ENCODE measurements around the gene HHIPL1.

The HHIPL1 gene

DNA sequence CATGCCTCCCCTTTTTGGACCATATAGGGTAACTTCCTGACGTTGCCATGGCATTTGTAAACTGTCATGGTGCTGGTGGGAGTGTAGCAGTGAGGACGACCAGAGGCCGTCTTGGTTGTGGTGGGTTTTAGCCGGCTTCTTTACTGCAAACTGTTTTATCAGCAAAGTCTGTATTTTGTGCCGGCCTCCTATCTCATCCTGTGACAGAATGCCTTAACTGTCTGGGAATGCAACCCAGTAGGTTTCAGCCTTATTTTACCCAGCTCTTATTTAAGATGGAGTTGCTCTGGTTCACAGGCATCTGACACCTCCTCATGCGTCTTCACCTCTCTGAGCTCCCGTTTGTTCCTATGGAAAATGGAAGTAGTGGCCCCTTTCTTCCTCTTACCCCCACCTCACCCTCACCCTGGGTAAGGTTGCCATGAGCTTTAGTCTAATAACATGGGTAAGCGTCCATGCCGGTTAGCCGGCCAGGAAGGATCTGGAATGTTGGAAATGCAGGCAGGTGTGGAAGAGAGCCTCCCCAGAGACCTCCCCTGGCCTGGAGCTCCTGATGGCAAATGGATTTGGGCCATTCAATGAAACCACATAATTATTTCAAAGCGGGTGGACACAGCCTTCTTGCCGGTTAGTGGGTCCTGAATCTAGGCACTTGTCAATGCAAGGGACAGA, 18.6 kb downstream of the HHIPL1 start:
- DNase-seq, result no peak

DNA sequence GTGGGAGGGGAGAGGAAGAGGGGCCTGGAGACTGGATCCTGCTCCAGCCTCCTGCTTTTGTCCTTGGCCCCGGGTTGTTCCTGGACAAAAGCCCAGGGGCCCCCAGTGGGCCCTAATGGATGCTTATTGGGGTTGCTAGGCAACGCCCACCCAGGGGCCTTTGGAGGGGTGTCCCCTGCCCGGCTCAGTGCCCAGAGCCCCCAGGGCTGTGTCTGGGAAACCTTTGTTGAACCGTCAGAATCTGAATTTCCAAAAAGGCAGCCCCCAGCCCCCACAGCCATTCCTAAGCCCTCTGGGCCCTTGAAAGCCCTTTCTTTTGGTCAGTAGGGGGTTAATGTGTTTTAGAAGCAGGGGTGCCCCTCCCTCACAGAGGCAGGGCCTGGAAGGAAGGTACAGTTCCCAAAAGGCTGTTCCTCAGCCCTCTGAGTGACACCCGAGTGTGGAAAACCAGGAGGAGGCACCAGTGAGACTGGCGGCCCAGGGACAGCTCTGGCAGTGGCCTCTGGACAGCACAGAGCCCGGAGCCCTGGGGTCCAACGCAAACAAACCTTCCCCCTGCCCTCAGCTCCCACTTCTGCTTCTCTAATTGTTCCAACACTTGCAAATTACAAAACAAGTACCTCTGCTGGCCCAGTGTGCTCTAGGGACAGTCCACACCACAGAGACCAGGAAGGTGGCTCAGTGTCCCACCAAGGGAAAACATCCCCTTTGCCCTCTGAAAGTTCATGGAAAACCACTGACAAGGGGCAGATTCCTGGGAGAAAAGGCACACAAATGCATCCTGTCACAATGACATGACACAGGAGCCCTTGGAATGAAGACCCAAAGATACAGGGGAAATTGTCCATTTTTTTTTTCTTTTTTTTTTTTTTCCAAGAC, 19.4 kb downstream of the HHIPL1 start:
- DNase-seq, result no peak

DNA sequence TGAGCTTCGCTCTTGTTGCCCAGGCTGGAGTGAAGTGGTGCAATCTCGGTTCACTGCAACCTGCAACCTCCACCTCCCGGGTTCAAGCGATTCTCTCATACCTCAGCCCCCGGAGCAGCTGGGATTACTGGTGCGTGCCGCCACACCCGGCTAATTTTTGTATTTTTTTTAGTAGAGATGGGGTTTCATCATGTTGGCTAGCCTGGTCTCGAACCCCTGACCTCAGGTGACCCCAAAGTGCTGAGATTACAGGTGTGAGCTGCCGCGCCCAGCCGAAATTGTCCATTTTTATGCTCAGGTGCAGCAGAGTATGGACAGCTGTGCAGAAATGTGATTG, 20.0 kb downstream of the HHIPL1 start:
- DNase-seq, result no peak

DNA sequence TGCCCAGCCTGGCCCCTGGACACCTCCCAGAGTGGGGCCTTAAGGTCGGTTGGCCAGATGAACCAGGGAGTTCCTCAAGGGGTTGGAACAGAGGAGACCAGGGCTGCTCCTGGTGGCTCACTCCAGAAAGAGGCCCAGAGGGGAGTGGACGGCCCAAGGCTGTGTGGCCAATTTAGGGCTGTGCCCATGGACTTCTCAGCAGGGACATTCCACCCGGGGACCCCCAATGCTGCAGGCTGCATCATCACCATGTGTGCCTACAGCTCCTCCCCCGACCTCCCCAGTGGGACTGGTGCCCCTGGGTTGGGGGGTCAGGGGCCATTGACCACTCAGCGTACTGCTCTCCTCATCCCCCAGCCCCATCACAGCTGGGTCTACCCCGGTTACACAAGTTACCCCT, 21.6 kb downstream of the HHIPL1 start:
- DNase-seq, result no peak

DNA sequence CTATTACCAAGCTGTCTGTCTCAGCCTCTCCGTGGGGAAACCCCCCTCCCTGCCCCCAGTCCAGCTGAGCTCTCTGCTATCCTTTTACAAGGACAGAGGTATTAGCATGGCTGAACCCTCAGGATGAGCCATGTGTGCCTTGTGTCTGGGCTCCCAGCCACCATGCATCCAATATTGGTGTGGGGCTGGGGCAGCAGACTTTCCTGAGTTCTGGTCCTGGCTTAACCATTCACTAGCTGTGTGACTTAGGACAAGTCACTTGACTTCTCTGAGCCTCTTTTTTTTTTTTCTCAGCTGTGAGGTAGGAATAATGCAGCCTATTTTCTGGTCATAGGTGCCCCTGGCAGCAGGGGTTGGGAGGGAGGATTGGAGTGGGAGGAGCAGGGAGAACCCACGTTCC, 22.1 kb downstream of the HHIPL1 start:
- DNase-seq, result no peak

DNA sequence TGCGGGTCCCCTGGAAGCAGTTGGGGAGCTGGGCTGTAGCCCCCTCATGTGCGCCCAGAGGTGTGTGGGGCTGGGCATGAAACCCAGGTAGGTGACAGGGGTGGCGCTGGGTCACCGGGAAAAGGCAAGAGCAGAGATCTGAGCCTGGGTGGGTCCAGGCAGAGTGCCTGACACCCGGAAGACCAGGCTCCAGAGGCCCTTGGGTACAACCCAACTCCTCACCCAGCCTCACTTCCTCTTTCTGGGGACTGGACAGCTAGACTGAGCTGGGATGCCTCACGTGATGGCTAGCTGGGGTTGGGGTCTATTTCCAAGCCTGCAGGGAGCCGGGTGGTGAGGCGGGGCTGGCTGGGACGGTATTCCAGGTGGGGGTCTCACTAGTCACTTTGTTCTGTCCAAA, 22.9 kb downstream of the HHIPL1 start:
- DNase-seq, result no peak

DNA sequence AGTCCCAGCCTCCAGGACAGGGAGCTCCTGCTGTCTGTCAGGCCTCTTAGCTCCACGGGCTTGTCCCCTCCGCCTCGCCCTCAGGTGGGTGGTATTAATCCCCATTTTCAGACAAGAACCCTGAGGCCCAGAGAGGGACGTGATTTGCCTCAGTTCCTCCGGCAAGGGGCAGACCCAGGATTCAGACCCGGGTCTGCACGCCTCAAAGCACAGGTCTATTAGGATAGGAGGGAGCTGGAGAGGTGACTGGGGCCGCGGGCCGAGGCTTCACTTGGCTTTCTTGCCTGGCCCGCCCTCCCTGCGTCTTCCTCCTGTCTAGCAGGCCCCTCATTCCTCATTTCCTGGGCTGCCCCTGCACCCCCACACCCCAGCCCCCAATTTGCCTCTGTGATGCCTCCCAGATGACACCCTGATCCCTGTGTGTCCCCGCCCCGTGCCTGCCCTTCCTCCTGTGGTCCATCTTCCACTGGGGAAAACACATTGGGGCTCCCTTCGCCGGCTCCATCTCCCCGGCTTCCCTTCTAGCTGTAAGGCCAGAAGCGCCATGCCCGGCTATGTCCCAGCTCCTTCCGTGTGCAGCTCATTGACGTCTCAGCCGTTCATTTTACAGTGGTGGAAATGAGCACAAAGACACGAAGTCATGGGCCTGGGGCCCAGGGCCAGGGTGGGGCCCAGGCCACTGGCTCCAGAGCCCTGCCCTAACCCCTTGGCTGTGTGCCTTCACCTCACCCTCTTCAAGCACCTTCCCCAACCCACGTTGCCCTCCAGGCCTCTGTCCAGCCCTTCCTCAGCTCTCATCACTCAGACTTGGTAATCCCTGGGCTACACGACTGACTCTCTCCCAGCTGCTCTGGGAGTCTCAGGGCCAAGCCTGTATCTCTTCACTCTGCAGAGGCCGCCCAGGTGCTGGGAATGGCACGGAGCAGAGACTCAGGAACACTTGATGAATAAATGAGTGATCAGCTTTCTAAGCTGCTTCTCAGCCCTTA, 23.7 kb downstream of the HHIPL1 start:
- DNase-seq, result no peak

DNA sequence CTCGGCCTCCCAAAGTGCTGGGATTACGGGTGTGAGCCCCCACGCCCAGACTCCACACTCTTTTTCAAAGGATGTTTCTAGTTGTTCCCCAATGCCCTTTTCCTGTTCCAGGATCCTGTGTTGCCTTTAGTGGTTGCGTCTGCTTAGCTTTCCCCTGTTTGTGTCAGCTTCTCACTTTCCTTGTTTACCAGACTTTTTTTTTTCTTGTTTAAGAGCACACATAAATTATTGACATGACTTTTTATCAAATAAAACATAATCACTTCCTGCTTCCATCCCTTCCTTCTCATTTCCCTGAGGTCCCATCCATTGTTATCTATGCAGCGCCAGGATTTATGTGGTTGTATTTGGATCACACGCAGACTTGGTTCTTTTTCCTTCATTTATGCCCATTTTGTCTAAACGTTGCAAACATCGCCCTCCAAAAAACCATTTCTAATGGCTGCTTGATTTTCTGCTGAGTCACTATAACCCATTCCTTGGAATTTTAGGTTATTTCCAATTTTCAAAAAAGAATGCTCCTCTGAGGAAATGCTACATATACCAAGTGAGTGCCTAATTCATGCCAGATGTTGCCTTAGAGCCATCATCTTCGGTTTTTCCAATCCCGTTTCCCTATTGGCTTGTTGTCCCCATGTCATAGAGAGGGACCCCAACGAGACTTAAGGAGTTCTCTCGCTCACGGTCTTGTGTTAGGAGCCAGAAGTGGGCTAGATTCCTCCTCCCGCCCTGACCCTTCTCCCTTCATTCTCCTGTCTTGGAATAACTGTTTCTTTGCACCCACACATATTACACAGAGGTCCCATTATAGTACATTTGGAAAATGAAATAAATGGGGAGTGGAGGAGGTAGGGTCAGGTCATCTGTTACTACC, 25.7 kb downstream of the HHIPL1 start:
- DNase-seq, result no peak

DNA sequence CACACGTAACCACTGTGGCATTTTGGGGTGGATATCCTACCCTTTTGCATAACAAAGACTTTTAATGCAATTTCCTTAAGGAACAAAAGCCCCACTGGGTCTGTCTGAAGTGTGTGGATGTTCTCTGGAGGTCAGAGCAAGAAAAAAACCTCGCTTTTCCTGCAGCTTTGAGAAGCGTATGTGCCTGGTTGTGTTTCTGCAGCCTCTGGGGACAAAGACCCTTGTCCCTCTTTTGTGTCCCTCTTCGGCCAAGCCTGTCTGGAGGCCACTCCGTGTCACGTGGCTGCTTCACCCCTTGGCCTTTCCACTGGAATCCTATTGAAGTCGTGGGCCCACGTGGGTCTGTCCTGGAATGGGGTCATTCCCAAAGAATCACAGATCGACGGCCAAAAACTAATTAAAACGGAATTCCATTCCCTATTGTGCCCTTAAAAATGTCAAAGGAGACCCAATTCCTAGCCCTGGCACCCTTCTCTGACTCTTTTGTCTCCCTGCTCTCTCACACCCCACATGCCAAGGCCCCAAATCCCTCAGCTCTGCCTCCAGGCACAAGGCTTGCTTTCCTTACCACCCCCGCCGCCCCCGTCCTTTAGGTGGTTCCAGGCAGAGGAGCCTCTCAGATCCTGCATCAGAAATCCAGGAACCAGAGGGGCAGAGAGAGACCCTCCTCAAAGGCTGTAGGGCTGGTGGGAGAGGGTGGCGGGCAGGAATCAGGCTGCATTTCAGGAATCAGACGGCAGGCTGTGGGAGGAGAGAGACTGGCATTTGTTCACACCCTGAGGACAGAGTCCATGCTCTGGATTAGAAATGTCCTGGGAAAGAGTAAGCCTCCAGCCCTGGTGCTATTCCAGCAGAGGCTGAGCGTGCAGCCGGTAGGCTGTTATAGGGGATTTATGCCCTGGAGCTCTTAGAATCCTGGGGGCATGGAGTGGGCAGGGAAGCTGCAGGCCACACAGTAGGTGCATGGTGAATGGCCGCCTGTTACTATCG, 26.6 kb downstream of the HHIPL1 start:
- DNase-seq, result no peak

DNA sequence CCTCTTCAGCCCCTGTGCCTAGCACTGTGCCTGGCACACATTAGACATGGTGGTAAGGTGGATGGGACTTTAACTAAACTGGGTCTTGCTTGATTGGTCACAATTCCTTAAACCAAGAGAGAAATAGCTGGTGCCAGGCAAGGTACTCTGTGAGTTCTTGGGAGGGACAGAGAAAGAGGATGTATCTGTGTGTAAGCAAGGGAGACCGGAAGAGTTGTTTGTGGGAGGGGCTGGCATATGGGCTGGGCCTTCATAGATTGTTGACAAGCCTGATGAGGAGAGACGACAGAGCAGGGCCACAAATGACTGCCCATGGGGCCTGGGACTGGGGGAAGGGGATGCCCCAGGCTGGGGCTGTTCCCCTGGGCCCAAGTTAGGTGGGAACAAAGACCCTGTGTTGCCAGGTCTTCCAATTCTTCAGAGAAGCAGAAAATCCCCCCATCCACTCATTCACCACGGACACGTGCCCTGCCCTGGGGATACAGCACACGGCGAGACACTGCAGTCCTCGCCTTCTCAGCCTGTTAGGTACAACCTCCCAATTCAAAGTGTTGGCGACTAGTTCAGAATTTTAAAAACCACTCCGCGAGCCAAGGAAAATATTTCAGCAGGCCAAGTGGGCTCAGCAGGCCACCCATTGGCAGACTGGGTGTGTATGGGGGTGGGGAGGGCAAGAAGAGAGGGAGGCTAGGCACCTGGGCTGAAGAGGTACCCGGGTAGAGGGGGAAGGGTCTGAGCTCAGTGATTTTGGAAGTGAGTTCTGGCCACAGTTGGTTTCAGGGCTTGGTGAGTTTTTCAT, 27.8 kb downstream of the HHIPL1 start:
- DNase-seq, result no peak

DNA sequence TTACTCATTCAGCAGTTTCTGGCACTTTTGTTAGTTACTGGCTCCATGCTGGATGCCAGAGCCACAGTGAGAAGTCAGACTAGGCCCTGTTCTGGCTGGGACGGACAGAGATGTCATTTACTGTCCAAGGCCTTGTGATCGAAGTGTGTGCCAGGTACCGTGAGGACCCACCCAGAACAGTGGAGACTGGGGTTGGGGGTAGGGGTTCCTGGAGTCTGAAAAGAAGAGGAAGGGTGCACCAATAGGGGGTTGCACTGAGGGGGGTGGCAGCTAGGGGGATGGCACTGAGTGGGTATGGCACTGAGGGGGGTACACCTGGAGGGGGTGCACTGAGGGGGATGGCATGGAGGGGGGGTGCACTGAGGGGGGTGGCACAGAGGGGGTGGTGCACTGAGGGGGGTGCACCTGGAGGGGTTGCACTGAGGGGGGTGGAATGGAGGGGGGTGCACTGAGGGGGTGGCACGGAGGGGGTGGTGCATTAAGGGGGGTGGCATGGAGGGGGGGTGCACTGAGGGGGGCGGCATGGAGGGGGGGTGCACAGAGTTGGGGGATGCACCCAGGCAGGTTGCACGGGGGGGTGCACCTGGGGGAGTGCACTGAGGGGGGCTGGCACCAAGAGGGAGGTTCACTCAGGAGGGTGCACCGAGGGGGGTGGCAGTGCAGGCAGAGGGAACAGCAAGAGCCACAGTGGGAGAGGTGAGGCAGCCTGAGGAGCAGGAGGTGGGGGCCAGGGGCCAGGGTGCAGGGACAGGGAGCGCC, 28.6 kb downstream of the HHIPL1 start:
- DNase-seq, result no peak

DNA sequence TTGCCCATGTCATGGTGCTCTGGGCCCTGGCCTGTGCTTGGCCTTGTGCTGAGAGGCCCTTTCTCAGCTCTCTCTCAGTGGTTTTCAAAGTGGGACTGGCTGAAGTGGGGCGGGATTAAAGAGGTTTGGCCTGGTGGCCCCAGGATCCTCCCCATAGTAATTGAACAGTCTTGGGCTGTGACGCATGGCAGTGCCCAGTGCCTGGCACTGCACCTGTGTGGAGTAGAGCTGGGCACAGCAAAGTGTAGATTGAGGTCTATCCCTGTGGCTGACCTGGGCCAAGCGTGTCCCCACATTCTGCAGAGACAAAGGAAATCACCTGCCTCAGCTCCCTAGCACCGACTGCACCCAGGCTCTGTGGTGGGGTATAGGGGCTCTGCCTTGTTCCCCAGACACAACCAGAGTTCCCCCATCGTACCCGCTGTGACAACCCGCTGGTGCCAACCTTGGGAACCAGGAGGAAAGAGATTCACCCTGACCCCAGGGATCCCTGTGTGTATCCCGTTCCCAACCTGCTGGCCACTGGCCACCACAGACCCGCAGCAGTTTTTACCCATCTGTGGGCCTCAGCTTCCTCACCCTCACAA, 29.2 kb downstream of the HHIPL1 start:
- DNase-seq, result no peak

DNA sequence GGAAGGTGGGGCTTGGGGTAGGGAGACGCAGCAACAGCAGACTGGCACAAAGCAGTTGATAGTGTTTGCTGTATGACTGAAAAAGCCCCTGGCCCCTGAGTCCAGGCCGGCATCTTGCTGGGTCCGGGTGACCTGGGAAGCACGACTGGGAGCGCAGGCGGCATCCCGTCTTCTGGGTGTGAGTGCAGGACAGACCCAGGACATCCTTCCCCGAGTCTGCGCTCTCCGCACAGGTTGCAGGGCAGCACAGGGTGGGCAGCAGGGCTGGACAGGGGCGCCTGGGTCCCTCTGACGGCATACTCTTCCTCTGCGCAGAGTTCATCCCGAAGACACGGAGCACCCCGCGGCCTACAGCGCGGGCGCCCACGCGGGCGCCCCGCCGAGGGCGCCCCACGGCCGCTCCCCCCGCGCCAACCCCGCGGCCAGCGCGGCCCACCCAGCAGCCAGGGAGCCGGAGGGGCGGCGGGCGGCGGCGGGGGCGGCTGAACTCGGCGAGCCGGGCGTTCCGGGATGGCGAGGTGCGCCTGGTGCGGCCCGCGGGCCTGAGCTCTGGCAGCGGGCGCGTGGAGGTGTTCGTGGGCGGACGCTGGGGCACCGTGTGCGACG, 29.9 kb downstream of the HHIPL1 start:
- DNase-seq, result no peak

DNA sequence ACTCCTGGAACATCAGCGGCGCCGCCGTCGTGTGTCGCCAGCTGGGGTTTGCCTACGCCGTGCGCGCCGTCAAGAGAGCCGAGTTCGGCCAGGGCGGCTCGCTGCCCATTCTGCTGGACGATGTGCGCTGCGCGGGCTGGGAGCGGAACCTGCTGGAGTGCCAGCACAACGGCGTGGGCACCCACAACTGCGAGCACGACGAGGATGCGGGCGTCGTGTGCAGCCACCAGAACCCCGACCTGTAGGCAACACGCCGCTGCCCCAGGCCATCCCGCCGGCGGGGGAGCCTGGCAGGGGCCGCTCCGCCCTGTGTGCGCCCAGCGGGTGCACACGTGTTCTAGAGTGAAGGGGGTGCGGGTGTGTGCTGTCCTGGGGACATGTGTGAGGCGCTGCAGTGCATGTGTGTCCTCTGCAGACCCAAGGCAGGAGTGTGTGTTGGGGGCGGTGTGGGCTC, 30.5 kb downstream of the HHIPL1 start:
- DNase-seq, result no peak

DNA sequence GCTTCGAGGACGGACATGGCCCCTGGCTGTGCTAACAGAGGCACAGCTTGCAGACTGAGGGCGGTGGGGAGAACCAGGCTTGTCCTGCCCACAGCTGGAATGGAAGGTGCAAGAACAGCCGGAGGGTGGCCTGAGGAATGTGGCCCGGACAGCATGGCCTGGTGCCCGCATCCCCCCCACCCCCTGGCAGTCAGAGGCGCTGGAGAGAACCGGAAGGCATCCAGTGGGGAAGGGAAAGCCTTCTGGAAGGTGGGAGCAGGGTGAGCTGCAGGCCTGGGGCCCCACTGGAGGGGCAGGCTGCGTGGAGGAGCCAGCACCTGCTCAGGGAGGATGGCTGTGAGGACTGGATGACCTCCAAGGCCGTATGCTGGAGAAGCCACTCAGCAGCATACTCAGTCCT, 31.0 kb downstream of the HHIPL1 start:
- DNase-seq, result no peak

DNA sequence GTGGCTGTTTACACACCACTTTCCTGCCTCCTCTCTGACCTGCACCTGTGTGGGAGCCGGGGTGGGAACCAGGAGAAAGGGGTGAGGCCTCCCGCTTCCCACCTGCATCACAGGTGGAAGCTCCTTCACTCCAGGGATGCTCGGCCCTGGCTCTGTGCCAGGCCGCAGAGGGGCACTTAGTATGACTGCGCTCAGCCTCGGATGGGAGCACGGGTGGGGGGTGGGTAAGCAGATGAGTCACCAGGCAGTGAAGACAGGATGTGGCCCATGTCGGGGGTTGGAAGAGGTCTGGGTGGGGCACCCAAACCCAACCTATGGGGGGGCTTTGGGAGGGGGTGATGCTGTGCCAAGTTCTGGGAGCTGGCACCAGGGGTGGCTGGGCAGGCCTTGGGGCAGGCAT, 31.7 kb downstream of the HHIPL1 start:
- no peak for DNase-seq

DNA sequence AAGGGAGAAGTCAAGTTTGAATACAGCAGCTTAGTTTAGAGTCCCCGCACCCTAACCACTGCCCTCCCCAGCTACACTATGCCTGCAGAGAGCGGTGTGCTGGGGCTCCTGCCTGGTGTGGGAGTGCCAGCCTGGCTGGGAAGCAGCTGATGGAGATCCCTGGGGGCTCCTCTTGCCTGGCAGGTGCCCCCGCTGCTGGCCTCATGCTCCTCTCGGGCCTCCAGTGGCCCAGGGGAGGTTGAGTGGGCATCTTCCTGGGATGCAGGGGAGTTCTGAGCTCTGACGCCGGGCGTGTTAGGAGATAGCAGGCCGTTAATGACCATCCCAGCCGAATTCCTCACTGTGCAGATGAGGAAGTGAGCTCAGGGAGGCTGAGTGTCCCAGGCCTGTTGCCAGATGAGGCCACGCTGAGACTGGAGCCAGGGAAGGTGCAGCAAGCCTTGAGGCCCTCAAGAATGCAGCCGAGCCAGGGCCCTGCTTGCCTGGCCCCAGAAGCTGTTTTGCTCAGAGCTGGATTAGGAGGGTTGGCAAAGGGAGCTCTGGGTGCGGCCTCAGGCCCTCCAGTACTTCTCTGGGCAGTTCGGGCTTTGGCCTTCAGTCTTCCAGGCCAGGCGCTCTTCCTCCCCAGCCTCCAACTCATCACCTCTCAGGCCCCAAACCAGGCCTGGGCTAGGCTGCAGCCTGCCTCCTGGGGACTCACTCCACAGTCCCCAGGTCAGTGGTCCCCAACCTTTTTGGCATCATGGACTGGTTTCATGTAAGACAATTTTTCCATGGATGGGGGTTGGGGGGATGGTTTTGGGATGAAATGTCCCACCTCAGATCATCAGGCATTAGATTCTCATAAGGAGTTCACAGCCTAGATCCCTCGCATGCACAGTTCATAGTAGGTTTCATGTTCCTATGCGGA, 32.6 kb downstream of the HHIPL1 start:
- DNase-seq, result no peak
